ENCODE results near the gene SP7.

- no peak for TF ChIP-seq CTCF (IDR thresholded peaks at IDR 0.05; ENCODE audit: low read length)
- no peak for TF ChIP-seq EZH2 (optimal IDR thresholded peaks at IDR 0.05; ENCODE audit: low read depth, low read length)
- TF ChIP-seq EZH2phosphoT487 (IDR thresholded peaks at IDR 0.05; ENCODE audit: low read length): no peak
Observed at GRCh38 chr12:53290661-53291060, 45.5 kb downstream of the SP7 start.
